ENCODE data around the gene ESD.
"Not testable (repeated sequence)": the region's sequence is repeated elsewhere in the genome, so short reads cannot be mapped to it uniquely, and the experiment has no call there.

Gene ESD, protein sequence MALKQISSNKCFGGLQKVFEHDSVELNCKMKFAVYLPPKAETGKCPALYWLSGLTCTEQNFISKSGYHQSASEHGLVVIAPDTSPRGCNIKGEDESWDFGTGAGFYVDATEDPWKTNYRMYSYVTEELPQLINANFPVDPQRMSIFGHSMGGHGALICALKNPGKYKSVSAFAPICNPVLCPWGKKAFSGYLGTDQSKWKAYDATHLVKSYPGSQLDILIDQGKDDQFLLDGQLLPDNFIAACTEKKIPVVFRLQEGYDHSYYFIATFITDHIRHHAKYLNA

DNA sequence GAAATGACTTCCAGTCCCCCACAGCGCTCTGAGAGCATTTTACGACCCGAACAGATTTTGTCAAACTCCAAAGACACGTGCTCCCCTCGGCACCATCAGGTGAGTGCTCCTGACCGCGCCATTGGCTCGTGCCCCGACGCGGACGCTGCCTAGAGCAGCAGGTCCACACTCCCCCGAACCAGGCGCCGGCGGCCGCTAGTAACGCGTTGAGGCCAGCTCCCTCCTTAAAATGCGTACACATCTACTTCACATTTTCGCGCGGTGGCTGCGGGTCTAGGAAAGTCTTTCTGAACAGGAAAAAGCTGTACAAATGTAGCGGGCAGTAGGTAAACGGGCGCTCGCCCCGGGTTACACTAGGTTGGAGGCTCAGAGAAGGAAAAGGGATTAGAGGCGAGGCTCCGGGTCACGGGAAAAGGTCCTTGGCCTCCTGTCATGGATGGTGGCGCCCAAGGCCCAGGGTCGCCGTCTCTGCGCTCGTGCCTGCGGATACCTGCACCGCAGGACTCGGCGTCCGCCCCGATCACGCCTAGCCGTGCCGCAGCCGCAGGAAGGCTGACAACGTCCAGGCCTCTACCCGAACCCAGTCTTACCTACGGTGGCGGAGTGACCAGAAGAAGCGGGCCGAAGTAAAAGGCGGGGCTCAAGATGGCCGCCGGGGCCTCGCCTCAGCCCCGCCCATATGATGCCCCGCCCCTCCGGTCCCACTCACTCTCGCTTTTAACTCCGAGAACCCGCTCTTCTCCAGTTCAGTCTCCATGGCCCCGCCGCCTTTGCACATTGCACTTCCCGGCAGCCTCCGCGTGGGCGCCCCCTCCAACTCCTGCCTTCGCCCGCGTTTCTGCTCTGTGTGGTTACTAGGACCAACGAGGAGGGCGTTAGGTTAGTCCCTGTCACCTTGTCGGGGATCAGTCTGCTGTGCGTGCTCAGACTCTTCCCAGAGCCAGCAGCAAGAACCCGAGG is at the start of gene ESD:
Gene ESD, minus strand, starts transcription at position 647 of the 960 bp plus-strand sequence. CDS start 5,748 bp downstream, outside the sequence.
- peak; percentile 95 for DNase-seq

DNA sequence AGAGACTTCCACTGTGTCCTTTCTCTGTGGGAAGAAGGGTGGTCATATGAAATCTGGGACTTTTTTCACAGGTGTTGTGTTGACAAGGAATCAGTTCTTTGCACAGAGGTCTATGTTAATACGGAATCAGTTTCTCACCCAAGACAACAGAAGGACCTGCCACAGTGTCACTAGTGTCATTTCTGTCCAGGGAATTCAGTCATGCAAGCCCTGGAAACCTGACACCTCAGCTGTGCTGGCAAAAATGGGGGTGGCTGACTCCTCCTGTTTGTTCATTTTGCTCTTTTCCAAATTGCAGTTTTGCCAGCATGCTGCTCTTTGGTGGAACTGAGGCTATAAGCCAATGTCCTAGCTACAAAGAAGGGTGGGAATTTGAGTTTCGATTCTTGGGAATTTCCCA is 49.8 kb upstream of the ESD start:
- DNase-seq: no peak

DNA sequence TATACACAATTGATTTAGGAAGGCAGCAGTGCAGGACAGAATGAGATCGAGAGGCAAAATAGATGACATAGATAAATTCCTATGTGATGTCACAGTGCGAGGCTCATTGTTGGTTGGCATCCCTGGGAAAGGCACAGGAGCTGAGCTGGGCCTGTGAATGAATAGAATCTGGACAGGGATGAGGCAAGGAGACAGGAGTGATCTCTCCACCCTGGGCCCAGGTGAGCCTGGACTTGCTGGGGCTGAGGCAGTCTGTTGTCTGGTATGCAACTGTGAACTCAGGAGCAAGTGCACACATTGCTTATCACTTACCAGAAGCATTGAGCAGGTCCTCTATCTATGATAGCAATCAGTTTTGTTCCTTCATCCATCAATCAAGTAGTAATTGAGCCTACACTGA is 48.2 kb upstream of the ESD start:
- DNase-seq: no peak

DNA sequence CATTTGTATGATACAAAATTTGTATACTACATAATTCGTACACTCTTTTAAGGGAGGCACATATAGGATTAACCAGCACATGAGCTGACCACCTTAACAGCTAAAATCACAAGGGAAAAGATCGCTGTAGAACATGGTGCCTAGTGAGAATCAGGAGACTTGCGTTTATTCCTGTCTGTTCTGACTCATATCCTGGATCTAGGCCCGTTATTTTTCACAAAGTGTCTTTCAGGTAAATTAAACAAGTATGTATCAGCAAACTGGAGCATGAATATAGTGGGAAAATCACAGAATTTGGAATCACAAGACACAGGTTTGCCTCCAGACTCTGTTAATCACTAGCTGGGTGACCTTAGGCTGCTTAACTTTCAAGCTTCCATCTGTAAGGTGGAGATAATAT is 47.5 kb upstream of the ESD start:
- no peak for DNase-seq

DNA sequence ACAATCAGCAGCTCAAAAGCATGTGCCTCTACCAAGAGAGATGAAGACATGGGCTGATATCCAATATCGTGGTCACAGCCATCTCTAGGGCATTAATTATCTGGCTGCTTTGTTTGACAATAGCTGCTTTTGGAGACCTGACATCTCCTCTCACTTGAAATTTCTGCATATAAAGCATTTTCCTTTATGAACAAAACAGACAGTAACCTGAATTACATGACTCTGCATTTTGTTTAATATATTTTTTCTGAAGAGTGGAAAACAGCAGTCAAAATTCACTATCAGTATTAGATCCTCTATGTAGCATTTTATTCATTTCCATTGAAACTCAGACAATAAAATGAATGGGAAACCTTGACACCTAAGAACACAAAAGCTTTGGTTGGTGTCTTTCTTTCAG is 42.4 kb upstream of the ESD start:
- DNase-seq: no peak

DNA sequence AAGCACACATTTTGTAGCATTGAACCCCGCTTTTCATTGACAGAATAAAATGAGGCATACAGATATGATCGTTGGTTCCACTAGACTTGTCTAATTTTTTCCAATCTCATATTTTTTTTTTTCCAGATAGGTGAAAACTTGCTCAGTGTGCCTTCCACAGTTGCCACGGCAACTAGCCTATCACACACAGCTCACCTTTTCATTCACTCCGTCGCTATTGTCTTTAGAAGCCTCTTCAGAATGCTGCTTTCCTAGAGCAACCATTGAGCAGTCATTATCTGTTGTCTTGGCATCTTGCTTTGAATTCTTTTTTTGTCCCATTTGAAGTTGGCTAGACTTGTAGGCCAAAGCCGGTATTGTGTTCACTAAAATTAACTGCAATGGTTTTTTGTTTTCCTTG is 37.7 kb upstream of the ESD start:
- DNase-seq: no peak

DNA sequence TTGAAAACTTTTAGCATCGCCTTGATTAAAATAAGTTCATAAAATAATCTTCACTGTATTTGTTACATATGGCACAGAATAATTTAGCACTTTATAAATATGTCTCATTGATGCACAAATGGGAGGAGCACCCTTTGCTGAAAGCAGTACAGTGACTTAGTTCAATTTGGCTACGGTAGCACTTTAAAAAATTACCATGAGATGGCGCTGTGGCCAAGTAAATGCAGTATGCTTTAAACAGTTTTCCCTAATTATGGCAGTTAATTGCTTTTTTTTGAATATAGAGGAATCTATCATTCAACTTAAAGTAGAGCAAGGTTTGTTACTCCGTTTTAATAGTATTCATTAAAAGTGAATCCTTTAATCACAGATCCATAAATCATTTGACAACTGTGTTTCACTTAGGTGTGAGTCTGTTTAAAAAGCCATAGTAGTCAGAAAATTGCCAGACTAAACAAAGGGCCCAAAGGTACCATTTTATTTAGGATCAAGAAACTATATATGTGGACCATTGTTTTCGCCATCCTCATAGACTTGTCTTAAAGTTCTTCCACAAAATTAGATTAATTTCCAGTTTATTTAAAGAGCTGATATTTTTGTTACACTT is 34.7 kb upstream of the ESD start:
- peak; percentile 57 to 77 for DNase-seq

DNA sequence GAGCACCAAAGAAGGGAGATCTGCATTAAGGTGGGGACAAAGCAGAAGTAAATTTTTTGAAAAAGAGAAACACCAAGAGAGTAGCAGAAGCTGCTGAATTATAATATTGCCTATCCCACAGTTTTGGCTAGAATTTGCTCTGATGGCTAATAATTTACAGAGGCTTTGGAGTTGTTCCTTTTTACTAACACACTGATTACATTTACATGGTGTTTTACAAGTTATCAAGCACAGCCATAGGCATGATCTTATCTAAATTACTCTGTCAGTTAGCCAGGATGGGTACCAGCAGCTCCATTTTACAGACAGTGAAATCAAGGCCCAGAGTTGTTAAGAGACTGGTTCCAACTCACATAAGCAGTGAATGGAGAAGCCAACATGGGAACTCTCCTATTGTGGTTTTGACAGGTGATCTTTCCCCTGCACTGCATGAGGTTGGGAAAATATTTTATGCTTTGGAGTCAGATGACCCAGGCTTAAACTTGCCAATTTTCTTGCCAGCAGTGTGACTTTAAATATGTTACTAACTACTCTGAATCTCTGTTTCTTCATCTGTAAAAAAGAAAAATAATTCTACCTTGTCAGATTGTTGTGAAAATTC is 33.5 kb upstream of the ESD start:
- DNase-seq: no peak

DNA sequence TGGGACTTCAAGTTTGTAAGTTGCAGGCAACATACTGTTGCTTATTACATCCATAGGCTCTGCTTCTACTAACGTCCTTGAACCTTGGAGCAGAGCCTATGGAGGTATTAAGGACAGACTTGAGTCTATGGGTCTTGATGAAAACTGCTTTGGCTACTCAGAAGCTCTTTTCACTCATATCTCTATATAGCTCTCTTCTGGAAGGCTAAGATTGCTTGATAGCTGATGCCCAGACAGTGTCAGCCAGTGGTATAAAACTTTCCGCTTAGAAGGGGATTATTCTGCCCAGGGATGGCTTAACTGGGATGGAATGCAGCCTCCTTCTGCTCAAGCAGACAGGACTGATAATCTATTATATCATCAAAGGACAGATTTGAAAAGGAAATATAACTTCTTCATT is 25.6 kb upstream of the ESD start:
- DNase-seq: no peak

DNA sequence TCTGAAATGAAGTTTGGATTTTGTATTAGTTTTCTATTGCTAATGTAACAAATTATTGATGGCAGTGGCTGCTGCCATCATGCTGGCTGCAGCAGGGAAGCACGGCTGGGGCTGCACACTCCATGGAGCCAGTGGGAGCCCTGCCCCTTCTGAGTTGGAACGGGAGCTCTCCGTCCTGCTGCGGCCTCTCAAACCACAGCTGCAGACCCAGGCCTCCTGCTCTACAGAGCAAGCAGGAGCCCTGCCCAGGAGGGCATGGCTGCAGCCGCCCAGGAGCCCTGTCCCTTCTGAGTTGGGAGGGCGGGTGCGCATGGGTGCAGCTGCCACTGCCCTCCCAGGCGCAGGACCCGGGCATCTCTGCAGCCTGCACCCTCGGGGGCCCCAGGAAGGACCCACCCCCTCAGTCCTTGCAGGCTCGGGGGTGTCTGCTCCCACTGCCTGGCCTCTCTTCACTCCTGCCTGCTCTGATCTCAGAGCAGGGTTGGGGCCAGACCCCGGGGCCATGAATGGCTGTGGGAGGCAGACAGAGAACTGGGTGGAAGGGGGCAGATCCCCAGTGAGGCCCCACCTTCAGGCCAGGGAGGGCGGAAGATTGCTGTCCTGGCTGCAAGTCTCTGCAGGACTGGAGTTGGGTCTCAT is 21.0 kb upstream of the ESD start:
- DNase-seq: no peak

DNA sequence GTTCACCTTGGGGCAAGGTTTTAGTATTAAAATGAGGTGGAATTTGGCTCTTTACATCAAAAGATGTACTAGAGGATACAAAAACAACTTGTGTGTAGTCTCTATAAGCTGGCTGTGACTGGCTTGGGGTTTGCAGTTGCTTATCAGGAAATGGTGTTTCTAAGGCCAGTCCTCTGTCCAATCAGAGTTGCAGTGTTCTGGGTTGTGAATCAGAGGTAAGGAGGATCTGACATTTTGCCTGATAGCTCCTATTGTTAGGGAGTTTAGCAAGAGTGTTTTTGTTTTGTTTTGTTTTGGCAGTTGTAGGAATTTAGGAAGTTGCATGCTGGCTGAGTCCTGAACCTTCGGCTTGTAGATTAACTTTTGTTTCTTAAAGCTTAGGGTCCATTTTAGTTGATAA is 20.1 kb upstream of the ESD start:
- DNase-seq: no peak

DNA sequence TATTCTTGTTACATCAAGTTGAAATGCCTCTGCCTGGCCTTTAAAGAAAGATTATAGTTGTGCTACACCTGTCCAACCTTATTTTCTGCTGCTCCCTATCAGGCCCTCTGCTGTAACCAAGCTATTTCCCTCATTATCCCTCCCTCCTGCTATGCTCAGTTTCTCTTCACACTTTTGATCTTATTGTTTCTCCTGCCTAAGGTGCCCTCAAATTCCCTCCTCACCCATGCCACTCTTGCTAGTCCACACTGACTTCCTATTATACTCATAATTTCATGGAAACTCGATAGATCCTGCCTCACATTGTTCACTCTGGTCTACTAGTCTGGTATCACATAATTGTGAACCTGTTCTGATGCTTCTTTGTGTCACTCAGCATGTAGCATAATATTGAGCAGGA is 19.4 kb upstream of the ESD start:
- no peak for DNase-seq

DNA sequence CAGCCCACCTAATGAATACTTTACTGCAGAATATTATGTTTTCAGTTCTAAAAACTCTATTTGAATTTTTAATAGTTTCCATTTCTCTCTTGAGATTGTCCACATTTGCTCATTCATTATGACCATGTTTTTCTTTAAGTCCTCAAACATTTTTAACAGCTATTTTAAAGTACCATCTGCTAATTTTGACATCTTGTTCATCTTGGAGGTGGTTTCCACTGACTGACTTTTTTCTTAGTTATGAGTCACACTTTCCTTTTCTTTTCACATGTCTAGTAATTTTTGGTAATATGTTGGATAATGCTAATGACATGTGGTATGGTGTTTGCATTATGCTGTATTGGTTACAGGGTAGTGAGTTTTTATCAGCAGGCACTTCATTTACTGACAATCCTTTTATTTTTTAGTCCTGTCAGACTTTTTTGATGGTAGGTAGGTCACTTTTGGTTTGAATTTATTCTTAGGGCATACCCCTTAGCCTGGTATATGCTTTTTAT is 15.4 kb upstream of the ESD start:
- no peak for DNase-seq

DNA sequence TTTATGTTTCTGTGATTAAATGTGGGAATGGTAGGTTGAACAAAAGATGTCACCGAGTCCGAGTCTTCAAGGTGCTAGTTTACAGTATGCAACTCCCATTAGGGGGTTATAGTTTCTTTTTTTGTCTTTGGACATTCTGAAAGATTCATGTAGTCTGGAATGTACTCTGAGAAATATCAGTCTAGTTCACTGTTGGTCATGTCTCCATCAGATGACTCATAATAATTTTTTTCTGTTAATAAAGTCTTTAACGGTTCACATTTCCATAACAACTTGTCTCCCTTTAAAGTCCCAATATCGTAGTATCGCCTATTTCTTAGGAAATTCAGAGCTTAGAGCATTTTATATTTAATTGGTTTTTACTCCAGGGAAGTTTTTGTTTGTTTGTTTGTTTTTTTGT is 13.5 kb upstream of the ESD start:
- no peak for DNase-seq

DNA sequence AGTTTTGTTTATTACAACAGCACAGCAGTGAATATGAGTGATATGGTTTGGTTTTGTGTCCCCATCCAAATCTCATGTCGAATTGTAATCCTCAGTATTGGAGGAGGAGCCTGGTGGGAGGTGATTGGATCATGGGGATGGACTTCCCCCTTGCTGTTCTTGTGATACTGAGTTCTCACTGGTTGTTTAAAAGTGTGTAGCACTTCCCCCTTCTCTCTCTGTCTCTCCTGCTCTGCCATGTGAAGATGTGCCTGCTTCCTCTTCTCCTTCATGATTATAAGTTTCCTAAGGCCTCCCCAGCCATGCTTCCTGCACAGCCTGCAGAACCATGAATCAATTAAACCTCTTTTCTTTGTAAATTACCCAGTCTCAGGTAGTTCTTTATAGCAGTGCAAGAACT is 8.0 kb upstream of the ESD start:
- not testable (repeated sequence) for DNase-seq

DNA sequence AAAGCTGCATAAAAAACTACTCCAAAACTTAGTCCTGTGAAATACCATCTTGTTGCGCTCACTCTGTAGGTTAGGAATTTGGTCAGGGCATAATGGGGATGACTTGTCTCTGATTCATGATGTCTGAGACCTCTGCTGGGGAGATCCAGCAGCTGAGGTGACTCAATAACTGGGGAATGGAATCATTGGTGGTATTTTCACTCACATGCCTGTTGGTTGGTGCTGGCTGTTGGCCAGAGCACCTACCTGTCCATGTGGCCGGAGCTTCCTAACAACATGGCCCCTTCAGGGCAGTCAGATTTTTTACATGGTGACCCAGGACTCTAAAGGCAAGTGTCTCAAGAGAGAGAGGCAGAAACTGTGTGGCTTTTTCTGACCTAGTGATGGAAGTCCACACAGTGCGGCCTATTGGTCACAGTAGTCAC is 7.4 kb upstream of the ESD start:
- DNase-seq: no peak

DNA sequence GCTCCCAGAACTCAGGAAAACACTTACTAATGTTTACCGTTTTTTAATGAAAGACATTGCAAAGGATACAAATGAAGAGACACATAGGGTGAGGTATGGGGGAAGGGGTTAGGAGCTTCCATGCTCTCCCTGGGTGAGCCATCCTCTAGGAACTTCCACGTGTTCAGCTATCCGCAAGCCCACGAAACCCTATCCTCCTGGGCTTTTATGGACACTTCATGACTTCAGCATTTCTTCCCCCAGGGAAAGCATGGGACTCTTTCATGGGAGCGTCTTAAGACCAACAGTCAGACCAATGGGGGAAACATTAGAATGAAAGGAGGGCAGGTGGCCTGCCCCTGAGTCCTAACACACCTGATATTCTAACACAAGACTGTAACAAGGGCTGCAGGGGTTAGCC is 6.6 kb upstream of the ESD start:
- no peak for DNase-seq

DNA sequence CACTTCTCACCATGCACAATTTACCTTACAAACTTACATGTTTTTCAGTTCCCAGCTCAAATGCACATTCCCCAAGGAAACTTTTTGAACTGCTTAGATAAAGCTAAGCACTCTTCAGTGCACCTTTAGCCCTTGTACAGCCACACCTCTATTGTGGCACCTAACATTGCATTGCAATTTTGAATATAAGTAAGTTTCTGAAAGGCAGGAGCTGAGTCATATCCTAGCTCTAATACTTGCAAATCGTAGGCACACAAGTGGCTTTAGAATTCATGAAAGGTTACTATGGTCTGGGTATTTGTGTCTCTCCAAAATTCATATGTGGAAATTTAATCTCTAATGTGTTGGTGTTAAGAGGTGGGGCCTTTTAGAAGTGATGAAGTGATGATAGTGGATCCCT is 4.9 kb upstream of the ESD start:
- no peak for DNase-seq

DNA sequence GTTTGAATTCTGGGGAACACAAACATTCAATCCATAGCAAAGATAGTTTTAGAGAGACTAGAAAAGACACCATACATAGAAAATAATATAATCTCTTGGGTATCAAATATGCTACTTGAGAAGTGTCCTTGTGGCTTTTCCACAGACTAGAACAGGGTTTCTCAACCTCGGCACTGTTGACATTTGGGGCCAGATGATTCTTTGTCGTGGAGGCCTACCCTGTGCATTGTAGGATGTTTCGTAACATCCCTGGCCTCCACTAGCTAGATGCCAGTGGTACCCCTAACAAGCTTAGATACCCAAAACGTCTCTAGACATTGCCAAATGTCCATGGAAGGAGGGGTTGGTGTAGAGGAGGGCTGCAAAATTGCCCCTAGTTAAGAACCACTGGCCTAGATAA is 2.2 kb upstream of the ESD start:
- peak in 1 of 2 experiments; percentile 22 for DNase-seq

DNA sequence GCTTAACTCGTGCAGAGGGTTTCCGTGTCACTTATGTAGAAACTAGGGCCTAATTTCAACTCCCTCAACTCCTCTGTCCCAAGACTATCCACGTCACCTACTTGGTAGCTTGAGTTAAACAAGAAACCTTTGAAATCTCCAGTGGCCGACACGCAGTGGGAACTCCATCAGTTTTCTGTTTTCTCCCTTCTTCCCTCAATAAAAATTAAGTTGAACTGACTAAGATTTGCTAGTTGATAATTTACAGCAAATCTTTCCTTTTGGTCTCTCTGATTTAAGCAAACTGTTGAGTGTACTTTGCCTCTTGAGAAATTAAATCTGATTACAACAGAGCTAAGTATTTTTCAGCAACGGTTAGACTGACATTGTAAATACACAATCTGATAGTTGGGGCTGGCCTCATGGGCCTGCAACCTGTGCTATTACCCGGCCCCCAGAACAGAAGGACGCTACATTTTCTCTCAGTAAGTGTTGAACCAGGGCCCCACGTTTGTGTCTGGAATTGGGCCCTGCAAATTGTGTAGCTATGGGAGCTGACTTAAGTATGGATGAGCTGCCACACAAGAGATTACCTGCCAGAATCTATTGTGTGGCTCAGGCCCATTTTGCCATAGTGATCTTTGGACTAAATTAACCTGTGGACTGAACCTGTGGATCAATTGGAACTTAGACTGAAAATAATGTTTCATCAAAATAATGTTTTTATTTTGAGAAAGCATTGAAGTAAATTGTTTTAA is 708 bp upstream of the ESD start:
- DNase-seq: no peak

DNA sequence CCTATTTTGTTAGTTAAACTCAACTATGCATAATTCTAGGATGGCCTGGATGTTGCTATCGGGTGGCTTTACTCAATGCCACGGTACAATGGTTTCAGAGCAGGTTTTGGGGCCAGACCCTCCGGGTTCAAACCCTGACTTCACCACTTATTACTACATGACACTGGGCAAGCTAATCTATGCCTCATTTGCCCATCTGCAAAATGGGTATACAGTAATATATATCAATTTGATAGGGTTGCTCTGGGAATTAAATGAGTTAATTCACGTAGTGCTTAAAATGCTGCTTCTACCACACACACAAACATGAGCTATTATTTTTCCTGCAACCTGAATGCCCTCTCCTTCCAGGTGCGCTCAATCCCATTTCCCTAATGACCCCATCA is 839 bp downstream of the ESD start:
- DNase-seq: no peak

DNA sequence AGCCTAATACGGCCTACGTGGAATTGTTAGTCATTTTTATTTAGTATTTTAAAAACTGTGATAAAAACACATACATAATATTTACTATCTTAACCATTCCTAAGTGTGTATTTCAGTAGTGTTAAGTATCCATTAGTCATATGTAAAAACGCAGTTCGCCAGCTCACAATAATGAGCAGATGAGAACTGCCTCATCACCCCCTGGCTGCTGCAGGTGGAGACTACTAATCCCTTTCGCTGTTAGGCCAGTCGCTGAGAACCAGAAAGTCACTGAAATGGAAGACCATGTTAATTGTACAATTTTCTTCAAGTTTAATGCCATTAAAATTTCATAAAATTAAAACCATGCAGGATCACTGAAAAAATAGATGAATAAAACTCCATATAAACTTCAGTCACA is 1.6 kb downstream of the ESD start:
- DNase-seq: no peak

Measured in AML-193 (cell line).